Measurements from ENCODE around the gene ACP5.
"Not testable (repeated sequence)": the region's sequence is repeated elsewhere in the genome, so short reads cannot be mapped to it uniquely, and the experiment has no call there.

DNA sequence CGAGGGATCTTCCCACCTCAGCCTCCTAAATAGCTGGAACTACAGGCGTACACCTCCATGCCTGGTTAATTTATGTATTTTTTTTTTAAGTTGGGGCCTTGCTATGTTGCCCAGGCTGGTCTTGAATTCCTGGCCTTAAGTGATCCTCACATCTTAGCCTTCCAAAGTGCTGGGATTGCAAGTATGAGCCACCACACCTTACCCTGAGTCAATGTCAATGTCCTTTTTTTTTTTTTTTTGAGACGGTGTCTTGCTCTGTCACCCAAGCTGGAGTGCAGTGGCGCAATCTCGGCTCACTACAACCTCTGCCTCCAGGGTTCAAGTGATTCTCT, 11.8 kb downstream of the ACP5 start:
- TF ChIP-seq, protein P1, sequence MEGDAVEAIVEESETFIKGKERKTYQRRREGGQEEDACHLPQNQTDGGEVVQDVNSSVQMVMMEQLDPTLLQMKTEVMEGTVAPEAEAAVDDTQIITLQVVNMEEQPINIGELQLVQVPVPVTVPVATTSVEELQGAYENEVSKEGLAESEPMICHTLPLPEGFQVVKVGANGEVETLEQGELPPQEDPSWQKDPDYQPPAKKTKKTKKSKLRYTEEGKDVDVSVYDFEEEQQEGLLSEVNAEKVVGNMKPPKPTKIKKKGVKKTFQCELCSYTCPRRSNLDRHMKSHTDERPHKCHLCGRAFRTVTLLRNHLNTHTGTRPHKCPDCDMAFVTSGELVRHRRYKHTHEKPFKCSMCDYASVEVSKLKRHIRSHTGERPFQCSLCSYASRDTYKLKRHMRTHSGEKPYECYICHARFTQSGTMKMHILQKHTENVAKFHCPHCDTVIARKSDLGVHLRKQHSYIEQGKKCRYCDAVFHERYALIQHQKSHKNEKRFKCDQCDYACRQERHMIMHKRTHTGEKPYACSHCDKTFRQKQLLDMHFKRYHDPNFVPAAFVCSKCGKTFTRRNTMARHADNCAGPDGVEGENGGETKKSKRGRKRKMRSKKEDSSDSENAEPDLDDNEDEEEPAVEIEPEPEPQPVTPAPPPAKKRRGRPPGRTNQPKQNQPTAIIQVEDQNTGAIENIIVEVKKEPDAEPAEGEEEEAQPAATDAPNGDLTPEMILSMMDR (IDR thresholded peaks at IDR 0.05): not testable (repeated sequence)
- not testable (repeated sequence) for TF ChIP-seq POLR2A (IDR thresholded peaks at IDR 0.05)
